Natural killer cell (primary cell): ENCODE results near the gene TM9SF4. TPM values are rescaled to one million over a fixed set of nuclear protein-coding genes. Genes with fewer than 3 reads are reported as not detected.
"Not testable (repeated sequence)": the region's sequence is repeated elsewhere in the genome, so short reads cannot be mapped to it uniquely, and the experiment has no call there.

ENCODE experiments used
- ATAC-seq, 3 donors: fragments of 150-1000 bp in 2 of 3; fragments of 200-7000 bp in 1 of 3; cut with Tn5 transposase; 1 replicate in 1 of 3; 2 replicates in 2 of 3; pipeline ENCODE4 v1.10.0; 2021; ENCODE audit warnings: mild to moderate bottlenecking in 2 of 3, moderate library complexity in 2 of 3
- DNase-seq, 2 donors: peaks; one replicate each; pipeline versions ENCODE4 v3.0.0 to v3.0.0-alpha.2; 2013 to 2021; ENCODE audit warnings: mixed read lengths in 1 of 2
- H3K27ac ChIP-seq: one replicate; pipeline ENCODE4 v1.5.1; 2013; ENCODE audit warnings: mild to moderate bottlenecking, low read length
- H3K27me3 ChIP-seq: one replicate; pipeline ENCODE4 v1.6.1; 2013; ENCODE audit warnings: low read length; ENCODE audit not compliant: control insufficient read depth, insufficient read depth
- H3K36me3 ChIP-seq: one replicate; pipeline ENCODE4 v1.6.1; 2013; ENCODE audit warnings: low read length; ENCODE audit not compliant: control insufficient read depth, insufficient read depth
- H3K4me1 ChIP-seq: one replicate; pipeline ENCODE4 v1.6.1; 2013; ENCODE audit warnings: low read length; ENCODE audit not compliant: control insufficient read depth, insufficient read depth
- H3K4me3 ChIP-seq: one replicate; pipeline ENCODE4 v1.5.1; 2013; ENCODE audit warnings: low read length
- H3K9me3 ChIP-seq: one replicate; pipeline ENCODE4 v1.6.1; 2013; ENCODE audit warnings: low read length; ENCODE audit not compliant: control insufficient read depth, insufficient read depth
- H3K27ac Mint-ChIP-seq, 2 donors: one replicate each; pipeline ENCODE4 v1.8.0; 2022; ENCODE audit warnings: mild to moderate bottlenecking in 2 of 2, mixed read lengths in 2 of 2, moderate library complexity in 1 of 2
- H3K27me3 Mint-ChIP-seq, 2 donors: one replicate each; pipeline ENCODE4 v1.8.0; 2022; ENCODE audit warnings: low read depth in 2 of 2, mixed read lengths in 2 of 2
- H3K36me3 Mint-ChIP-seq: one replicate; pipeline ENCODE4 v1.8.0; 2022; ENCODE audit warnings: mixed read lengths
- H3K4me1 Mint-ChIP-seq, 2 donors: one replicate each; pipeline ENCODE4 v1.8.0; 2022; ENCODE audit warnings: mixed read lengths in 2 of 2
- H3K4me3 Mint-ChIP-seq: one replicate; pipeline ENCODE4 v1.8.0; 2022; ENCODE audit warnings: mild to moderate bottlenecking, moderate library complexity, mixed read lengths
- H3K9me3 Mint-ChIP-seq, 2 donors: one replicate each; pipeline ENCODE4 v1.8.0; 2022; ENCODE audit warnings: mixed read lengths in 2 of 2
- CTCF ChIP-seq: fragments of 200-600 bp; IDR thresholded peaks from one replicate; pipeline ENCODE4 v1.8.0; 2022; ENCODE audit warnings: antibody characterized with exemption
- WGBS: methylation state at CpG from one replicate; pipeline ENCODE4 v1.1.7; 2013; ENCODE audit warnings: missing lambda C conversion rate; ENCODE audit not compliant: insufficient coverage; 5-methylcytosine and 5-hydroxymethylcytosine counted together
- intact Hi-C: fragments of 100-400 bp; cut with micrococcal nuclease; formaldehyde crosslinking; loops from one replicate; pipeline ENCODE4 v1.14.2; 2022
- total RNA-seq, 4 donors: library from RNA; stranded (reverse); fragments of 120-200 nt in 1 of 4; gene quantifications; one replicate each; pipeline versions ENCODE4 v1.2.3 to v1.2.4, GENCODE V29; 2013 to 2022

The TM9SF4 gene
- total RNA-seq, 3 donors from 2014 or later (not counting 1 experiment from before 2014, with no cell fraction given) = 35.8 to 42.8 (median 41.2) TPM

DNA sequence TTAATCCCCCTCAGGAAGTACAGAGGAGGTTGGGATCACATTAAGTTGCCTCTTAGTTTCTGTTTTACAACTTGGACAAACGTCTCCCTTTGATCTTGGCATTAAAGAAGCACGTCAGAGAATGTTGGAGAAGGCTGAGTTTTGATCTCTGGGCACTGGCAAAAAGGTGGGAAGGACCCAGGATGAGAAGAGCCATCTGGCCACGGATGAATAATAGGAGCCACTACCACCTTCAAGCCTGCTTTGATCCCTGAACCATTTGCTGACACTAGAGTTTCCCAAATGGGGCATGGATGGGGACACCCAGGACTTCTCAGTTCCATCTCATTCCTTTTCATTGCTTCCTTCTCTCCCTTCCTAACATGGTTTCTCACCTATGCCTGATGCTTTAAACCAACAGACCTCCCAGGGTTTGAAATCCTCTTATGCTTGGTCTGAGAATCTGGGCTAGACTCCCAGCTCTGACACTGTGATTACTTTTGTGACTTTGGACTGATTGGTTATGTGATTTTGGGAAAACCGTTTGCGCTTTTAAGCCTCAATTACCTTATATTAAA is 5.8 kb downstream of the TM9SF4 start:
- DNase-seq = no peak
- no peak overlapping the region for H3K4me3 Mint-ChIP-seq
- Histone ChIP-seq H3K36me3 (no peaks in the 10 kb centered on the region), H3K27me3 (no peaks in the 10 kb centered on the region), H3K4me1 (peaks cover 12% of the 10 kb centered on the region), H3K27ac (no peak overlapping the region), H3K9me3 (no peaks in the 10 kb centered on the region), H3K4me3 (no peak overlapping the region)
- peak overlapping the region in 1 of 2 donors; percentile 57 for H3K27ac Mint-ChIP-seq
- H3K27me3 Mint-ChIP-seq = no peaks in the 10 kb centered on the region
- intact Hi-C loops = no loop called here
- no peaks in the 10 kb centered on the region for H3K9me3 Mint-ChIP-seq
- TF ChIP-seq CTCF = no peak
- ATAC-seq = no peak
- peaks cover 30 to 48% of the 10 kb centered on the region in 2 donors for H3K4me1 Mint-ChIP-seq
- WGBS = 79% methylated on average over 3 of the region's 5 CpGs
- H3K36me3 Mint-ChIP-seq = no peaks in the 10 kb centered on the region

DNA sequence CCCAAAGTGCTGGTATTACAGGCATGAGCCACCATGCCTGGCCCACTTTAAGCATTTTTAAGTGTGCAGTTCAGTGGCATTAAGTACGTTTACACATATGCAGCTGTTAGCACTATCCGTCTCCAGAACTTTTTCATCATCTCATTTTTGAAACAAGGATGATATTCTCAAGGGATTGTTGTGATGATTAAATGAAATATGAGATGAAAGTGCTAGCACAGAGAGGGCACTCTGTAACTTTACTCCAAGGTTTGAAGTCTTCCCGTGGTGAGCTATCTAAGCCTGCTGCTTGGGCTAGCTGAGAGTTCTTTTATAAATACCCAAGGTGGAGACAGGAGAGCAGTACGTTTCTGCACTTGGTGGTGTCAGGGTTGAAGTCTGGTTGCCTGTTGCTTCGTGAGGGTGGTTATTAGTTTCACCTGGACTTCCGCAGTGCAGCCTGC is 6.6 kb downstream of the TM9SF4 start:
- H3K27me3 Mint-ChIP-seq = no peaks in the 10 kb centered on the region
- H3K9me3 Mint-ChIP-seq = no peaks in the 10 kb centered on the region
- Histone ChIP-seq H3K4me3 (no peak overlapping the region), H3K27ac (no peak overlapping the region), H3K4me1 (peaks cover 7% of the 10 kb centered on the region), H3K36me3 (no peaks in the 10 kb centered on the region), H3K9me3 (no peaks in the 10 kb centered on the region), H3K27me3 (no peaks in the 10 kb centered on the region)
- intact Hi-C loops = no loop called here
- DNase-seq (no peak), ATAC-seq (no peak)
- no peak overlapping the region for H3K4me3 Mint-ChIP-seq
- 89% methylated on average over 5 of the region's 6 CpGs for WGBS
- no peaks in the 10 kb centered on the region for H3K36me3 Mint-ChIP-seq
- no peak overlapping the region for H3K27ac Mint-ChIP-seq
- TF ChIP-seq CTCF = no peak
- H3K4me1 Mint-ChIP-seq = peaks cover 22 to 49% of the 10 kb centered on the region in 2 donors

DNA sequence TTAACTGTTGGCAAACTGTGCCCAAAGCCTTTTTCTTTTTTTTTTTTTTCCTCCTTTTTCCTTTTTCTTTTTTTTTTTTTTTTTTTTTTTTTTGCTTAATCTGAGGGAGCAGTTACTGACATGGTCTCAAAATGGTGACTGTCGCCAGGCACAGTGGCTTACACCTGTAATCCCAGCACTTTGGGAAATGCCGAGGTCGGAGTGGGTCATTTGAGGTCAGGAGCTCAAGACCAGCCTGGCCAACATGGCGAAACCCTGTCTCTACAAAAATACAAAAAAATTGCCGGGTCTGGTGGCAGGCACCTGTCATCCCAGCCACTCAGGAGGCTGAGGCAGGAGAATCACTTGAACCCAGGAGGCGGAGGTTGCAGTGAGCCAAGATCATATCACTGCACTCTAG is 7.3 kb downstream of the TM9SF4 start:
- 98% methylated on average over 6 of the region's 6 CpGs for WGBS

DNA sequence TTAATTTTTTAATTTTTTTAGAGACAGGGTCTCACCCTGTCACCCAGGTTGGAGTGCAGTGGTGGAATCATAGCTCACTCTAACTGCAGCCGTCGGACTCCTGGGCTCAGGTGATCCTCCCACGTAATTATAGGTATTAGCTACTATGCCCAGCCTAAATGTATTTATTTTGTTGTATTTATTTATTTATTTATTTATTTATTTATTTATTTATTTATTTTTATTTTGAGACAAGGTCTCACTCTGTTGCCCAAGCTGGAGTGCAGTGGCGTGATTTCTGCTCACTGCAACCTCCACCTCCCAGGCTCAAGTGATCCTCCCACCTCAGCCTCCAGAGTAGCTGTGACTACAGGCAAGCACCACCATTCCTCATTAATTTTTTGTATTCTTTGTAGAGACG is 8.9 kb downstream of the TM9SF4 start:
- H3K27me3 Mint-ChIP-seq, H3K4me3 ChIP-seq, H3K27ac Mint-ChIP-seq, DNase-seq, H3K27ac ChIP-seq, intact Hi-C loops, H3K9me3 Mint-ChIP-seq, H3K36me3 Mint-ChIP-seq, H3K36me3 ChIP-seq, H3K9me3 ChIP-seq, H3K27me3 ChIP-seq, ATAC-seq, H3K4me1 ChIP-seq, H3K4me3 Mint-ChIP-seq: not testable (repeated sequence)
- peaks cover 14 to 32% of the 10 kb centered on the region in 2 donors for H3K4me1 Mint-ChIP-seq
- 98% methylated on average over 4 of the region's 5 CpGs for WGBS

More for the DNA sequence above, 7.3 kb downstream of the TM9SF4 start:
- H3K4me1 Mint-ChIP-seq = peaks cover 15 to 43% of the 10 kb centered on the region in 2 donors
- intact Hi-C loops, H3K9me3 Mint-ChIP-seq, H3K9me3 ChIP-seq, H3K27me3 ChIP-seq, H3K4me3 ChIP-seq, H3K4me3 Mint-ChIP-seq, DNase-seq, H3K4me1 ChIP-seq, H3K27ac ChIP-seq, H3K36me3 Mint-ChIP-seq, H3K36me3 ChIP-seq, H3K27me3 Mint-ChIP-seq, H3K27ac Mint-ChIP-seq, ATAC-seq: not testable (repeated sequence)
